ENCODE results near the gene MEF2D. TPM values are rescaled to one million over a fixed set of nuclear protein-coding genes. Genes with fewer than 3 reads are reported as not detected.

The MEF2D gene
- total RNA-seq, 1 donor from 2014 or later, result 56.6 TPM

GRCh38 chr1:156540955-156541354 lies 40.4 kb upstream of the MEF2D start:
- Histone ChIP-seq H3K27me3 (ENCODE audit: insufficient read depth, low read length) (no peaks in the 10 kb centered on the region), H3K9me3 (ENCODE audit: insufficient read depth, low read depth, low read length) (no peaks in the 10 kb centered on the region), H3K9ac (ENCODE audit: low read length) (no peak overlapping the region), H3K27ac (ENCODE audit: low read depth, low read length) (no peak overlapping the region), H3K4me1 (ENCODE audit: insufficient read depth, low read length) (no peaks in the 10 kb centered on the region), H3K79me2 (ENCODE audit: insufficient read depth, low read length) (no peaks in the 10 kb centered on the region), H3K36me3 (ENCODE audit: insufficient read depth, low read length) (peaks cover 35% of the 10 kb centered on the region), H3K4me2 (ENCODE audit: low read length) (no peak overlapping the region), H3K4me3 (ENCODE audit: insufficient read depth, low read depth, low read length) (no peak overlapping the region), H2AFZ (ENCODE audit: low read depth, low read length) (no peak overlapping the region), H4K20me1 (ENCODE audit: insufficient read depth, low read length) (no peaks in the 10 kb centered on the region)
- H3K36me3 Mint-ChIP-seq (ENCODE audit: low read depth, unreplicated experiment), result peaks cover 3% of the 10 kb centered on the region
- H3K9me3 Mint-ChIP-seq (ENCODE audit: unreplicated experiment), result no peaks in the 10 kb centered on the region
- FAIRE-seq, result no peak
- H3K27me3 Mint-ChIP-seq (ENCODE audit: low read depth, unreplicated experiment), result peaks cover 10% of the 10 kb centered on the region
- H3K27ac Mint-ChIP-seq (ENCODE audit: unreplicated experiment), result no peak overlapping the region
- peaks cover 4% of the 10 kb centered on the region for H3K4me1 Mint-ChIP-seq (ENCODE audit: low read depth, unreplicated experiment)
- no peak for DNase-seq (ENCODE audit: low read depth)
- no peak overlapping the region for H3K4me3 Mint-ChIP-seq (ENCODE audit: unreplicated experiment)
- no peak for TF ChIP-seq EZH2 (IDR thresholded peaks at IDR 0.05; ENCODE audit: insufficient read depth, low read length)
- TF ChIP-seq, protein P1, sequence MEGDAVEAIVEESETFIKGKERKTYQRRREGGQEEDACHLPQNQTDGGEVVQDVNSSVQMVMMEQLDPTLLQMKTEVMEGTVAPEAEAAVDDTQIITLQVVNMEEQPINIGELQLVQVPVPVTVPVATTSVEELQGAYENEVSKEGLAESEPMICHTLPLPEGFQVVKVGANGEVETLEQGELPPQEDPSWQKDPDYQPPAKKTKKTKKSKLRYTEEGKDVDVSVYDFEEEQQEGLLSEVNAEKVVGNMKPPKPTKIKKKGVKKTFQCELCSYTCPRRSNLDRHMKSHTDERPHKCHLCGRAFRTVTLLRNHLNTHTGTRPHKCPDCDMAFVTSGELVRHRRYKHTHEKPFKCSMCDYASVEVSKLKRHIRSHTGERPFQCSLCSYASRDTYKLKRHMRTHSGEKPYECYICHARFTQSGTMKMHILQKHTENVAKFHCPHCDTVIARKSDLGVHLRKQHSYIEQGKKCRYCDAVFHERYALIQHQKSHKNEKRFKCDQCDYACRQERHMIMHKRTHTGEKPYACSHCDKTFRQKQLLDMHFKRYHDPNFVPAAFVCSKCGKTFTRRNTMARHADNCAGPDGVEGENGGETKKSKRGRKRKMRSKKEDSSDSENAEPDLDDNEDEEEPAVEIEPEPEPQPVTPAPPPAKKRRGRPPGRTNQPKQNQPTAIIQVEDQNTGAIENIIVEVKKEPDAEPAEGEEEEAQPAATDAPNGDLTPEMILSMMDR (IDR thresholded peaks at IDR 0.05; ENCODE audit: insufficient read depth, low read depth, low read length), result no peak

DNA sequence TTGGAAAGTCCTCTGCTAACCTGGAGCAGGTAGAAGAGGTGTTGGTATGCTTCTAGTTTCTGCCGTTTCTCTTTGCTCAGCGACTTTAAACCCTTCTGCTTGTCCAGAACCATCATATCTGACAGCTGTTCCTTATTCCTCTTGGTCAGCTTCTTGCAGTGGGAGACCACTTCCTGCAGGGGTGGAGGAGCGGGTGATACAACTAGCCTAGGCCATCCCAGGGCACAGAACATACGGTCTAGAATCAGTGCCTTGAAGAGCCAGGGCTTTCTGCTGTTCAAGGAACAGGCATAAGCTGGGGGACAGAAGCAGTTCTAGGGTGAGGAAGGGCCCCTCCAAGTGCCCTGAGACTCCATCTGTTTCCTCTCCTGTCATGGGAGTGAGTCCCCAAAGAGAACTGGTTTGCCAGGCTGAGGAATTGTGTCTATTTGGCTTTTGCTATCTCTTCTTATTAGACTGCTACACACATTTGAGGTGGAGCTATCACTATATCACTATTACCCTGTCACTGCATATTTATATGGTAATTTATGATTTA lies 39.3 kb upstream of the MEF2D start:
- no peaks in the 10 kb centered on the region for H3K9me3 Mint-ChIP-seq (ENCODE audit: unreplicated experiment)
- Histone ChIP-seq H3K9ac (ENCODE audit: low read length) (no peak overlapping the region), H3K9me3 (ENCODE audit: insufficient read depth, low read depth, low read length) (no peaks in the 10 kb centered on the region), H4K20me1 (ENCODE audit: insufficient read depth, low read length) (no peaks in the 10 kb centered on the region), H3K36me3 (ENCODE audit: insufficient read depth, low read length) (peaks cover 33% of the 10 kb centered on the region), H3K27me3 (ENCODE audit: insufficient read depth, low read length) (no peaks in the 10 kb centered on the region), H3K79me2 (ENCODE audit: insufficient read depth, low read length) (no peaks in the 10 kb centered on the region), H3K4me1 (ENCODE audit: insufficient read depth, low read length) (no peaks in the 10 kb centered on the region), H3K4me3 (ENCODE audit: insufficient read depth, low read depth, low read length) (no peak overlapping the region), H3K27ac (ENCODE audit: low read depth, low read length) (no peak overlapping the region), H3K4me2 (ENCODE audit: low read length) (no peak overlapping the region), H2AFZ (ENCODE audit: low read depth, low read length) (no peak overlapping the region)
- H3K4me3 Mint-ChIP-seq (ENCODE audit: unreplicated experiment), result no peak overlapping the region
- peaks cover 4% of the 10 kb centered on the region for H3K4me1 Mint-ChIP-seq (ENCODE audit: low read depth, unreplicated experiment)
- no peak for TF ChIP-seq EZH2 (IDR thresholded peaks at IDR 0.05; ENCODE audit: insufficient read depth, low read length)
- TF ChIP-seq, protein P1 (IDR thresholded peaks at IDR 0.05; ENCODE audit: insufficient read depth, low read depth, low read length), result no peak
- H3K36me3 Mint-ChIP-seq (ENCODE audit: low read depth, unreplicated experiment), result peaks cover 3% of the 10 kb centered on the region
- FAIRE-seq, result no peak
- DNase-seq (ENCODE audit: low read depth), result no peak
- H3K27me3 Mint-ChIP-seq (ENCODE audit: low read depth, unreplicated experiment), result peaks cover 11% of the 10 kb centered on the region
- H3K27ac Mint-ChIP-seq (ENCODE audit: unreplicated experiment), result no peak overlapping the region

GRCh38 chr1:156538711-156539440 lies 38.3 kb upstream of the MEF2D start:
- peak overlapping the region; percentile 21 for H3K4me3 Mint-ChIP-seq (ENCODE audit: unreplicated experiment)

More at GRCh38 chr1:156538711-156539440, 38.3 kb upstream of the MEF2D start:
- H3K9me3 ChIP-seq (ENCODE audit: insufficient read depth, low read depth, low read length), result no peaks in the 10 kb centered on the region
- peaks cover 15% of the 10 kb centered on the region for H3K27me3 Mint-ChIP-seq (ENCODE audit: low read depth, unreplicated experiment)
- H3K4me2 ChIP-seq (ENCODE audit: low read length), result no peak overlapping the region
- no peak for FAIRE-seq
- H3K9me3 Mint-ChIP-seq (ENCODE audit: unreplicated experiment), result no peaks in the 10 kb centered on the region
- no peak overlapping the region for H3K27ac Mint-ChIP-seq (ENCODE audit: unreplicated experiment)
- no peak for DNase-seq (ENCODE audit: low read depth)
- no peak overlapping the region for H3K9ac ChIP-seq (ENCODE audit: low read length)
- H3K4me1 ChIP-seq (ENCODE audit: insufficient read depth, low read length), result no peaks in the 10 kb centered on the region
- peaks cover 6% of the 10 kb centered on the region for H3K36me3 Mint-ChIP-seq (ENCODE audit: low read depth, unreplicated experiment)
- H3K27me3 ChIP-seq (ENCODE audit: insufficient read depth, low read length), result no peaks in the 10 kb centered on the region
- TF ChIP-seq, protein P1 (IDR thresholded peaks at IDR 0.05; ENCODE audit: insufficient read depth, low read depth, low read length), result no peak
- TF ChIP-seq EZH2 (IDR thresholded peaks at IDR 0.05; ENCODE audit: insufficient read depth, low read length), result no peak
- no peak overlapping the region for H3K4me3 ChIP-seq (ENCODE audit: insufficient read depth, low read depth, low read length)
- no peaks in the 10 kb centered on the region for H4K20me1 ChIP-seq (ENCODE audit: insufficient read depth, low read length)
- H3K4me1 Mint-ChIP-seq (ENCODE audit: low read depth, unreplicated experiment), result peaks cover 4% of the 10 kb centered on the region
- H2AFZ ChIP-seq (ENCODE audit: low read depth, low read length), result no peak overlapping the region
- peaks cover 33% of the 10 kb centered on the region for H3K36me3 ChIP-seq (ENCODE audit: insufficient read depth, low read length)
- no peak overlapping the region for H3K27ac ChIP-seq (ENCODE audit: low read depth, low read length)
- no peaks in the 10 kb centered on the region for H3K79me2 ChIP-seq (ENCODE audit: insufficient read depth, low read length)
